A549 (cell line): ENCODE data around the gene CMYA5.

Source experiments
- CHD2 ChIP-seq: fragments of 150-350 bp; IDR thresholded peaks from 2 replicates; pipeline ENCODE4 v1.6.1; 2014; ENCODE audit warnings: low read length; ENCODE audit not compliant: partially characterized antibody
- EP300 ChIP-seq, 2 experiments: fragments of >200 bp; sonication (Bioruptor Twin); formaldehyde crosslinking; IDR thresholded peaks; 2 replicates in 1 of 2; 3 replicates in 1 of 2; pipeline ENCODE4 v1.6.1; 2016 to 2017
- JUNB ChIP-seq: fragments of >200 bp; sonication (Bioruptor Twin); formaldehyde crosslinking; IDR thresholded peaks from 2 replicates; pipeline ENCODE4 v1.6.1; 2016
- MAFK ChIP-seq: fragments of 450-650 bp; IDR thresholded peaks from 2 replicates; pipeline ENCODE4 v1.6.1; 2014; ENCODE audit not compliant: partially characterized antibody
- POLR2A ChIP-seq: IDR thresholded peaks from 2 replicates; pipeline ENCODE4 v1.6.1; 2012; ENCODE audit warnings: mild to moderate bottlenecking, low read length
- SMC3 ChIP-seq: fragments of >200 bp; sonication (Bioruptor Twin); formaldehyde crosslinking; IDR thresholded peaks from 3 replicates; pipeline ENCODE4 v1.6.1; 2018; ENCODE audit warnings: inconsistent platforms
- TF ChIP-seq, protein P1 (sequence below): fragments of 200-600 bp; sonication (generic); IDR thresholded peaks from 2 replicates; pipeline ENCODE4 v1.6.1; 2016; ENCODE audit warnings: antibody characterized with exemption, mild to moderate bottlenecking, moderate library complexity
- TF ChIP-seq, protein P2 (sequence below): fragments of >200 bp; sonication (Bioruptor Twin); formaldehyde crosslinking; IDR thresholded peaks from 3 replicates; pipeline ENCODE4 v1.5.1; 2016

DNA sequence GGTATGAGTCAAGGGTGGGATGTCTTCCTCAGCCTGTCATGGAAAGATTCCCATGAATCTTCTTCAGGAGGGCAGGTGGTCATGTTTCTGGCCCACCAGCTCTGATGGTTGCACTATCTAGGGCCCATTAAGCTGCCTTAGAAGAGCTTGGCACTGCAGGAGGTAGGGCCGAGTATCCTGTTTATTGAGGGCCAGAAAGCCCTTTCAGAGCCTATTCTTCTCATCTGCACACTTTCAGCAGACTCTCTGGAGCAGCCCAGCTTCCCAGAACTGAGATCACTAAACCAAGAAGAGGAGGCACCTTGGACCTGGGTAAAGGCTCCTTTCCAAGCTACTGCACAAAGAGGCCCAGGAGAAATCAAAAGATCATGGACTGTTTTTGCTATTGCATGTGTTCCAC lies 154.9 kb downstream of the CMYA5 start:
- TF ChIP-seq, protein P1, sequence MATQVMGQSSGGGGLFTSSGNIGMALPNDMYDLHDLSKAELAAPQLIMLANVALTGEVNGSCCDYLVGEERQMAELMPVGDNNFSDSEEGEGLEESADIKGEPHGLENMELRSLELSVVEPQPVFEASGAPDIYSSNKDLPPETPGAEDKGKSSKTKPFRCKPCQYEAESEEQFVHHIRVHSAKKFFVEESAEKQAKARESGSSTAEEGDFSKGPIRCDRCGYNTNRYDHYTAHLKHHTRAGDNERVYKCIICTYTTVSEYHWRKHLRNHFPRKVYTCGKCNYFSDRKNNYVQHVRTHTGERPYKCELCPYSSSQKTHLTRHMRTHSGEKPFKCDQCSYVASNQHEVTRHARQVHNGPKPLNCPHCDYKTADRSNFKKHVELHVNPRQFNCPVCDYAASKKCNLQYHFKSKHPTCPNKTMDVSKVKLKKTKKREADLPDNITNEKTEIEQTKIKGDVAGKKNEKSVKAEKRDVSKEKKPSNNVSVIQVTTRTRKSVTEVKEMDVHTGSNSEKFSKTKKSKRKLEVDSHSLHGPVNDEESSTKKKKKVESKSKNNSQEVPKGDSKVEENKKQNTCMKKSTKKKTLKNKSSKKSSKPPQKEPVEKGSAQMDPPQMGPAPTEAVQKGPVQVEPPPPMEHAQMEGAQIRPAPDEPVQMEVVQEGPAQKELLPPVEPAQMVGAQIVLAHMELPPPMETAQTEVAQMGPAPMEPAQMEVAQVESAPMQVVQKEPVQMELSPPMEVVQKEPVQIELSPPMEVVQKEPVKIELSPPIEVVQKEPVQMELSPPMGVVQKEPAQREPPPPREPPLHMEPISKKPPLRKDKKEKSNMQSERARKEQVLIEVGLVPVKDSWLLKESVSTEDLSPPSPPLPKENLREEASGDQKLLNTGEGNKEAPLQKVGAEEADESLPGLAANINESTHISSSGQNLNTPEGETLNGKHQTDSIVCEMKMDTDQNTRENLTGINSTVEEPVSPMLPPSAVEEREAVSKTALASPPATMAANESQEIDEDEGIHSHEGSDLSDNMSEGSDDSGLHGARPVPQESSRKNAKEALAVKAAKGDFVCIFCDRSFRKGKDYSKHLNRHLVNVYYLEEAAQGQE = no peak
- no peak for TF ChIP-seq EP300 (IDR thresholded peaks at IDR 0.05)
- no peak for TF ChIP-seq MAFK
- TF ChIP-seq, protein P2, sequence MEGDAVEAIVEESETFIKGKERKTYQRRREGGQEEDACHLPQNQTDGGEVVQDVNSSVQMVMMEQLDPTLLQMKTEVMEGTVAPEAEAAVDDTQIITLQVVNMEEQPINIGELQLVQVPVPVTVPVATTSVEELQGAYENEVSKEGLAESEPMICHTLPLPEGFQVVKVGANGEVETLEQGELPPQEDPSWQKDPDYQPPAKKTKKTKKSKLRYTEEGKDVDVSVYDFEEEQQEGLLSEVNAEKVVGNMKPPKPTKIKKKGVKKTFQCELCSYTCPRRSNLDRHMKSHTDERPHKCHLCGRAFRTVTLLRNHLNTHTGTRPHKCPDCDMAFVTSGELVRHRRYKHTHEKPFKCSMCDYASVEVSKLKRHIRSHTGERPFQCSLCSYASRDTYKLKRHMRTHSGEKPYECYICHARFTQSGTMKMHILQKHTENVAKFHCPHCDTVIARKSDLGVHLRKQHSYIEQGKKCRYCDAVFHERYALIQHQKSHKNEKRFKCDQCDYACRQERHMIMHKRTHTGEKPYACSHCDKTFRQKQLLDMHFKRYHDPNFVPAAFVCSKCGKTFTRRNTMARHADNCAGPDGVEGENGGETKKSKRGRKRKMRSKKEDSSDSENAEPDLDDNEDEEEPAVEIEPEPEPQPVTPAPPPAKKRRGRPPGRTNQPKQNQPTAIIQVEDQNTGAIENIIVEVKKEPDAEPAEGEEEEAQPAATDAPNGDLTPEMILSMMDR = no peak
- no peak for TF ChIP-seq POLR2A
- no peak for TF ChIP-seq CHD2
- no peak for TF ChIP-seq JUNB
- TF ChIP-seq SMC3 = no peak
